GM12875 (cell line): ENCODE measurements around the gene SDF4.

Experiments used
- H3K4me3 ChIP-seq: one replicate; pipeline ENCODE4 v1.5.1; 2011; ENCODE audit warnings: low read depth, low read length, control low read depth
- CTCF ChIP-seq: IDR thresholded peaks from 2 replicates; pipeline ENCODE4 v1.5.1; 2011; ENCODE audit warnings: low read depth, mild to moderate bottlenecking, control low read depth, inconsistent platforms, low read length, moderate library complexity, borderline replicate concordance; ENCODE audit not compliant: insufficient read depth

Gene SDF4

DNA sequence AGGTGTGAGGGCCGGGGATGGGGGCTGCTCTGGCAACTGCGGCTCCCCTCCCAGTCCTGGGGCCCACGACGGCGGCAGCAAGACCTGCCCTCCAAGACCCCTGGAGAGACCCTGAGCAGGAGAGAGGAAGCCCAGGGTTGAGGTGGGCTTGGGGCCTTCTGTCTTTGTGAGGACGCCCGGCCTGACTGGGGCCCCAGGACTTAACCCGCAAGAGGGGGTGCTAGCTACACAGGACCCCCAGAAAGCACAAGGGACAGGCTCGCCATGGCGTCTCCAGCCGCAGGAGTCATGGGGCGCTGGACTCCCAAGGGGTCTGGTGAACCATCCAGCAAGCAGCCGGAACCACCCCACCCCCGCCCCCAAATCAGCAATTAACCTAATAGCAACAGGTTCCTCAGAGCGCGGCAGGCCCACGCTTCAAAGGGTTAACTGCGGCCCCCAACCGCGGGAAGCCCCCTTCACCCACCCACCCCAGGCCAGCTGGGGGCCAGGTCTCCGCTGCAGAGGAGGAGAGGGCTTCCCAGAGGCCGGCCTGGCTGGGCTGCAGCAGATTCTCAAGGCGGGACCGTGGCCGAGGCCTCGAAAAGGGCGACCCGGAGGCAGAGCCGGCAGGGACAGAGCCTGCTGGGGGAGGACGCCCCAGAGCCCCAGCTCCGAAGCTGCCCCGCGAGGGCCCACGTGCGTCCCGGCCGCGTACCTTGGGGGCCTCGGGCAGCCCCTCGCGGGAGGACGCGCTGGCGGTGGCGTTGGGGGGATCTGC, 14.2 kb upstream of the SDF4 start:
- TF ChIP-seq CTCF, result no peak
- H3K4me3 ChIP-seq, result no peak overlapping the region

- H3K4me3 ChIP-seq, result no peak overlapping the region
- no peak for TF ChIP-seq CTCF
These were observed 13.5 kb upstream of the SDF4 start for GRCh38 chr1:1245178-1245816.

DNA sequence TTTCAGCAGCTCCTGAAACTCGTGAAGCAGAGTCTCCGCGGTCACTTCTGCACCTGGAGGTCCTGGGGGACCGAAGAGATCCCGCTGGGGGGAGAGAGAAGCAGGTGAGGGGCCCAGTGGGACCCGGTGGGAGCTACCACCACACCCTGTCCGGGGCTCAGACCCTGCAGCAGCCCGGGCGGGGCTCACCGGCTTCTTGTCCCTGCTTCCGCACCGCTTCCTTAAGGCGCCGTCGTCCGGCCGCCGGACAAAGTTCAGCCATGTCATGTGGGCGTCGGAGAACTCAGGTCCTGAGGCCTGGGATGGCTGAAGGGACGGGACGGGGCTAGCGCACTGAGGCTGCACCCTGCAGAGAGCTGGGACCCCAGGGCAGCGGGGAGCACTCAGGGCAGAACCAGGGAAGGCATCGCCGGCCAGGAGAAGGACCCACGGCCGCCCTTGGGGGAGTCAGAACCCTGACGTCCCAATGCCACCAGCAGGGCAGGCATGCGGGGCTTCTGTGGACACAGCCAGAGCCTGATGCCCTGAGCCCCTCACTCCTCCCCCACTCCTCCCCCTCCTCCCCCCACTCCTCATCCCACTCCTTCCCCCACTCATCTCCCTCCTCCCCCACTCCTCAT, 12.5 kb upstream of the SDF4 start:
- TF ChIP-seq CTCF, result no peak
- H3K4me3 ChIP-seq, result no peak overlapping the region

DNA sequence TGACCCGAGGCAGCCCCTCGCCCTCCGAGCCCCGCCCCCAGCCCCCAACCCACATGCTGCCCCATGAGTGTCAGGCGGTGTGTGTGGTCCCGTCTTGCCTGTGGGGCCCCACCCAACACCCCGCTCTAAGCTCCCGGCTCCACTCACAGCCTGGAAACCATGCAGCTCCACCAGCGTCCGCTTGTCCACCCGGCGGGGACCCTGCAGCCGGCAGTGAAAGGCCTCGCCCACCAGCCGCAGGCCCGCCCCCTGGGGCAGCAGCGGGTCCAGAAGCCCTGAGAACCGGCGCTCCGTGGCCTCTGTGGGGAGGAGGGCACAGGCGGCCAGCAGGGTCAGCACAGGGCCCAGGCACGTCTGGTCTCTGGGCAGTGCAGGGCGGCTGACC, 12.0 kb upstream of the SDF4 start:
- no peak overlapping the region for H3K4me3 ChIP-seq
- TF ChIP-seq CTCF, result no peak

GRCh38 chr1:1243266-1243660, 11.5 kb upstream of the SDF4 start:
- no peak for TF ChIP-seq CTCF
- no peak overlapping the region for H3K4me3 ChIP-seq

DNA sequence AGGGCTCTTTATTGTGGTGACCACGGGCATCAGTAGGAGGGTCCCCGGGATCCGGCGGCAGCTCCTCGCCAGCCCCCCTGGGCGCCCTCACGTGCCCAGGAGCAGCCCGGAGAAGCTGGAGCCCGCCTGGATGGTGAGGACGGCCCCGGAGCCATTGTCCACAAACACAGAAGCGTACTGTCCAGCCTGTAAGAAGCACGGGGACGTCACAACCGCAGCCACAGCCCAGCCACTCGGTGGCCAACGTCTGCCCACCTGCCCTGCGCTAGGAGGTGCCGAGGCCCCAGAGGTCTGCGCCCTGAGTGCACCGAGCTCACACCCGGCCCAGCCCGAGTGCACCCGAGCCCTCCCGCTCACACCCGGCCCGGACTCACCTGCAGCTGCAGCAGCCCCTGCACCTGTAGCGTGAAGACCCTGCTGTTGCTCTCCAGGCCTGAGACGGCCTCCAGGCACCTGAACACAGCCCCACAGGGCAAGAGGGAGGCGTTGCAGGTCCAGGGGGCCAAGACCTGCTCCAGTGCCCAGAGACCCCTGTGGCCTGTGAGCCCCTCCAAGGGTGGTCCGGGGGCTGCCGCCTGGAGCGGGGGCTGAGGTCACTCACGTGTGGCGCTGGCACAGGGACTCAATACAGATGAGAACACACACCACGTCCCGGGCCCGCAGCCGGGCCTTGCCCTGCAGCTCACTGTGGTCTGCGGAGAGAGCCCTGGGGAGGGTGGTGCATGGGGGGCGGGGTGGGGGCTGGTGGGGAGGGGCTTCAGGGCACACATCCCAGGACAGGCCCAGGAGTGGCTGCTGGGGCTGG, 10.9 kb upstream of the SDF4 start:
- no peak for TF ChIP-seq CTCF
- H3K4me3 ChIP-seq, result no peak overlapping the region
